ENCODE data around the gene ATP2A3. TPM values are rescaled to one million over a fixed set of nuclear protein-coding genes. Genes with fewer than 3 reads are reported as not detected.
"Not testable (repeated sequence)": the region's sequence is repeated elsewhere in the genome, so short reads cannot be mapped to it uniquely, and the experiment has no call there.

The ATP2A3 gene
- total and polyA plus RNA-seq, 12 donors, result 1.3 to 29.1 (median 15.9) TPM

- TF ChIP-seq, protein P1, sequence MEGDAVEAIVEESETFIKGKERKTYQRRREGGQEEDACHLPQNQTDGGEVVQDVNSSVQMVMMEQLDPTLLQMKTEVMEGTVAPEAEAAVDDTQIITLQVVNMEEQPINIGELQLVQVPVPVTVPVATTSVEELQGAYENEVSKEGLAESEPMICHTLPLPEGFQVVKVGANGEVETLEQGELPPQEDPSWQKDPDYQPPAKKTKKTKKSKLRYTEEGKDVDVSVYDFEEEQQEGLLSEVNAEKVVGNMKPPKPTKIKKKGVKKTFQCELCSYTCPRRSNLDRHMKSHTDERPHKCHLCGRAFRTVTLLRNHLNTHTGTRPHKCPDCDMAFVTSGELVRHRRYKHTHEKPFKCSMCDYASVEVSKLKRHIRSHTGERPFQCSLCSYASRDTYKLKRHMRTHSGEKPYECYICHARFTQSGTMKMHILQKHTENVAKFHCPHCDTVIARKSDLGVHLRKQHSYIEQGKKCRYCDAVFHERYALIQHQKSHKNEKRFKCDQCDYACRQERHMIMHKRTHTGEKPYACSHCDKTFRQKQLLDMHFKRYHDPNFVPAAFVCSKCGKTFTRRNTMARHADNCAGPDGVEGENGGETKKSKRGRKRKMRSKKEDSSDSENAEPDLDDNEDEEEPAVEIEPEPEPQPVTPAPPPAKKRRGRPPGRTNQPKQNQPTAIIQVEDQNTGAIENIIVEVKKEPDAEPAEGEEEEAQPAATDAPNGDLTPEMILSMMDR (IDR thresholded peaks at IDR 0.05), result no peak
- H3K9me3 ChIP-seq (replicated peaks in 1 of 3), result no peaks in the 10 kb centered on the region
- WGBS, 4 donors, result 55 to 76% (median 68%) methylated on average over 3 of the region's 3 CpGs
- no peaks in the 10 kb centered on the region for H3K36me3 ChIP-seq (replicated peaks in 1 of 2)
- peaks cover 4 to 5% of the 10 kb centered on the region in 2 donors for H3K4me1 ChIP-seq (replicated peaks in 1 of 2)
- no peaks in the 10 kb centered on the region for H3K27me3 ChIP-seq
- no peak for DNase-seq
- intact Hi-C loops (cut with DNase I), result no loop called here
- H3K27ac ChIP-seq, result no peak overlapping the region
- no peak overlapping the region for H3K4me3 ChIP-seq
Observed at GRCh38 chr17:3949418-3949817, 14.8 kb downstream of the ATP2A3 start.

DNA sequence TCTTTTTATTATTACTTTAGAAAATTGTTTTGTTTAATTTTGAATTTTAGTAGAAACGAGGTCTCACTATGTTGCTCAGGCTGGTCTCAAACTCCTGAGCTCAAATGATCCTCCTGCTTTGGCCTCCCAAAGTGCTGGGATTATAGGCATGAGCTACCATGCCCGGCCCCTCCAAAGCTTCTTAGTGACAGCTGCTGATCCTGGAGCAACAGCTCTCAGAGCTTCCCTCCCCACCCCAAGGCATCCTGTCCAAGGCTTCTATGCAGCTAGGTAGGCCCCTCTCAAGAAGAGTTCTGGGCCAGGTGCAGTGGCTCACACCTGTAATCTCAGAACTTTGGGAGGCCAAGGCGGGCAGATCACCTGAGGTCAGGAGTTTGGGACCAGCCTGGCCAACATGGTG lies 15.7 kb downstream of the ATP2A3 start:
- H3K27ac ChIP-seq; H3K9me3 ChIP-seq (replicated peaks in 1 of 3); H3K4me3 ChIP-seq; H3K36me3 ChIP-seq (replicated peaks in 1 of 2); intact Hi-C loops (cut with DNase I); DNase-seq; H3K27me3 ChIP-seq: not testable (repeated sequence)
- WGBS, 4 donors, result 88 to 96% (median 95%) methylated on average over 2 to 3 of the region's 3 CpGs
- peaks cover 4 to 10% of the 10 kb centered on the region in 2 donors for H3K4me1 ChIP-seq (replicated peaks in 1 of 2)

DNA sequence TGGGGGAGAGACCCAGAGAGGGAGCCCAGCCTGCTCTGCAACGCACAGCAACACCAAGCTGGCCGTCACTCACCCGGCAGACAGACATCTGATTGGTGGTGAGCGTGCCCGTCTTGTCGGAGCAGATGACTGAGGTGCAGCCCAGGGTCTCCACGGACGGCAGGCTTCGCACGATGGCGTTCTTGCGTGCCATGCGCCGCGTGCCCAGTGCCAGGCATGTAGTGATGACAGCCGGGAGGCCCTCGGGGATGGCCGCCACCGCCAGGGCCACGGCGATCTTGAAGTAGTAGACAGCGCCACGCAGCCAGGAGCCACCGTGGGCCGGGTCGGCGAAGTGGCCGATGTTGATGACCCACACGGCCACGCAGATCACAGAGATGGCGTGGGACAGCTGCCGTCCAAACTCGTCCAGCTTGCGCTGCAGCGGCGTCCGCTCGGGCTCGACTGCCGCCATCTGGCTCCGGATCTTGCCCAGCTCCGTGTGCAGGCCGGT lies 16.9 kb downstream of the ATP2A3 start:
- intact Hi-C loops (cut with DNase I), result no loop called here
- TF ChIP-seq POLR2A (IDR thresholded peaks at IDR 0.05), result no peak
- TF ChIP-seq, protein P1 (IDR thresholded peaks at IDR 0.05), result no peak
- no peak overlapping the region for H3K27ac ChIP-seq
- H3K36me3 ChIP-seq (replicated peaks in 1 of 2), result no peaks in the 10 kb centered on the region
- no peaks in the 10 kb centered on the region for H3K27me3 ChIP-seq
- H3K4me1 ChIP-seq (replicated peaks in 1 of 2), result peaks cover 4 to 10% of the 10 kb centered on the region in 2 donors
- no peak overlapping the region for H3K4me3 ChIP-seq
- DNase-seq, result no peak
- no peaks in the 10 kb centered on the region for H3K9me3 ChIP-seq (replicated peaks in 1 of 3)
- WGBS, 4 donors, result 95 to 100% (median 96%) methylated on average over 3 to 43 of the region's 43 CpGs; no CpG with 5 or more reads in 1 of the 4 donors

DNA sequence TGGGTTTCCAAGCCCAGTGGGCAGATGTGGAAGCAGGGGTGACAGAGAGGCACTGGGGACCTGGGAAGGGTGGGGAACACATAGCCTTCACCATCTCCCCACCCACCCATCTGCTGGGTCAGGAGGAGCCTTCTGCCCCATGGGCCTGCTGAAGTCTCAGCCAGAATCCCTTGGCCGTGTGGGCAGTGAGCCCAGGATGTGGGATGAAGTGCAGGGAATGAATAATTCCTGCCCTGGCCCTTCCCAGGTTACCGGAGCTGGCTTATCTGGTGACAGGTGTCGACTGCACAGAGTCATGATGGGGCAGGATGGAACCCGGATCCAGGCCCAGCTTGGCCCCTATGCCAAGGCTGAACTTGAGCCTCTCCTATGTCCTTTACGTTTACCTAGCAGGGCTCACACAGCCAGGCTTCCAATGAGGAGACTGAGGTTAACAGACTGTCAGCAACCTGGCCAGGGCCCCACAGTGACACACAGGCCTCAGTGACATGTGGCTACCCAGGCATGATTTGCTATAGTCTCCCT lies 17.5 kb downstream of the ATP2A3 start:
- 55 to 75% (median 59%) methylated on average over 4 to 5 of the region's 5 CpGs for WGBS, 4 donors
- TF ChIP-seq, protein P1 (IDR thresholded peaks at IDR 0.05), result no peak
- TF ChIP-seq POLR2A (IDR thresholded peaks at IDR 0.05), result no peak
- no peaks in the 10 kb centered on the region for H3K36me3 ChIP-seq (replicated peaks in 1 of 2)
- intact Hi-C loops (cut with DNase I), result no loop called here
- no peak overlapping the region for H3K27ac ChIP-seq
- DNase-seq, result no peak
- H3K9me3 ChIP-seq (replicated peaks in 1 of 3), result no peaks in the 10 kb centered on the region
- no peak overlapping the region for H3K4me3 ChIP-seq
- no peaks in the 10 kb centered on the region for H3K27me3 ChIP-seq
- peaks cover 4 to 10% of the 10 kb centered on the region in 2 donors for H3K4me1 ChIP-seq (replicated peaks in 1 of 2)

Data from adrenal gland (tissue), 12 donors.